NCI-H510A (cell line): ENCODE measurements around the gene CPA2.

Experiments
- DNase-seq: peaks from one replicate; lab custom pipeline; 2025; lab: John Stamatoyannopoulos, UW

The CPA2 gene

GRCh38 chr7:130279906-130280305 lies 13.2 kb downstream of the CPA2 start:
- no peak for DNase-seq

GRCh38 chr7:130281260-130281659 lies 14.6 kb downstream of the CPA2 start:
- no peak for DNase-seq

- no peak for DNase-seq
These were observed 20.2 kb downstream of the CPA2 start for GRCh38 chr7:130286881-130287280.

- DNase-seq: no peak
These were observed 21.5 kb downstream of the CPA2 start for GRCh38 chr7:130288168-130288567.

GRCh38 chr7:130288829-130289228 lies 22.2 kb downstream of the CPA2 start:
- DNase-seq: no peak

- DNase-seq: no peak
These were observed 22.8 kb downstream of the CPA2 start for GRCh38 chr7:130289478-130289877.

GRCh38 chr7:130290745-130291144 lies 24.1 kb downstream of the CPA2 start:
- no peak for DNase-seq

GRCh38 chr7:130292682-130293257 lies 26.1 kb downstream of the CPA2 start, which contains the start of gene CPA4:
TSS of gene CPA4 (plus strand) at chr7:130293161. CDS start at chr7:130293181, 20 bp downstream.
- DNase-seq: no peak

GRCh38 chr7:130293521-130293920 lies 26.9 kb downstream of the CPA2 start:
- no peak for DNase-seq

GRCh38 chr7:130294314-130294713 lies 27.7 kb downstream of the CPA2 start:
- no peak for DNase-seq

- no peak for DNase-seq
These were observed 29.7 kb downstream of the CPA2 start for GRCh38 chr7:130296221-130296951.

- DNase-seq: peak; percentile 51
These were observed 31.2 kb downstream of the CPA2 start for GRCh38 chr7:130297628-130298543.

- DNase-seq: no peak
These were observed 32.1 kb downstream of the CPA2 start for GRCh38 chr7:130298544-130299326.

GRCh38 chr7:130299866-130300265 lies 33.2 kb downstream of the CPA2 start:
- DNase-seq: no peak

- DNase-seq: no peak
These were observed 34.9 kb downstream of the CPA2 start for GRCh38 chr7:130301501-130302020.

- DNase-seq: no peak
These were observed 36.0 kb downstream of the CPA2 start for GRCh38 chr7:130302649-130303048.

GRCh38 chr7:130303127-130303526 lies 36.5 kb downstream of the CPA2 start:
- no peak for DNase-seq

GRCh38 chr7:130303551-130303950 lies 36.9 kb downstream of the CPA2 start:
- DNase-seq: no peak

- no peak for DNase-seq
These were observed 37.3 kb downstream of the CPA2 start for GRCh38 chr7:130303982-130304381.

GRCh38 chr7:130304878-130305277 lies 38.2 kb downstream of the CPA2 start:
- DNase-seq: no peak

- no peak for DNase-seq
These were observed 38.9 kb downstream of the CPA2 start for GRCh38 chr7:130305433-130306042.
